Heart right ventricle (tissue), 16 donors: ENCODE results near the gene RTF1. TPM values are rescaled to one million over a fixed set of nuclear protein-coding genes. Genes with fewer than 3 reads are reported as not detected.
A peak's percentile ranks its signal among the peaks of the same experiment; 100 is the strongest.

Experiments used
- ATAC-seq, 8 donors: fragments of 200-7000 bp; cut with Tn5 transposase; one replicate each; pipeline ENCODE4 v1.9.1; 2020; ENCODE audit warnings: mild to moderate bottlenecking in 8 of 8, moderate library complexity in 8 of 8, moderate number of reproducible peaks in 1 of 8
- DNase-seq, 2 donors: peaks; one replicate each; pipeline ENCODE4 v3.0.0-alpha.2; 2020
- H3K27ac ChIP-seq, 10 donors: fragments of 200-600 bp; sonication (generic) in 2 of 10; one replicate each; pipeline versions ENCODE4 v1.5.0 to v1.8.0; 2020 to 2022; ENCODE audit warnings: mild to moderate bottlenecking in 3 of 10
- H3K27me3 ChIP-seq, 7 donors: fragments of 200-600 bp; one replicate each; pipeline ENCODE4 v1.8.0; 2021 to 2022; ENCODE audit warnings: mild to moderate bottlenecking in 2 of 7
- H3K36me3 ChIP-seq, 9 donors: fragments of 200-600 bp; sonication (generic) in 1 of 9; one replicate each; pipeline versions ENCODE4 v1.5.0 to v1.8.0; 2020 to 2022; ENCODE audit warnings: mild to moderate bottlenecking in 2 of 9
- H3K4me1 ChIP-seq, 9 donors: fragments of 200-600 bp; sonication (generic) in 1 of 9; one replicate each; pipeline versions ENCODE4 v1.5.0 to v1.8.0; 2020 to 2022; ENCODE audit warnings: mild to moderate bottlenecking in 4 of 9
- H3K4me3 ChIP-seq, 10 donors: fragments of 200-600 bp; sonication (generic) in 2 of 10; one replicate each; pipeline versions ENCODE4 v1.5.0 to v1.8.0; 2020 to 2022; ENCODE audit warnings: mild to moderate bottlenecking in 7 of 10, moderate library complexity in 2 of 10
- H3K9me3 ChIP-seq, 11 donors: fragments of 200-600 bp in 10 of 11; sonication (generic) in 2 of 11; one replicate each; pipeline versions ENCODE4 v1.5.0 to v1.8.0; 2013 to 2022; ENCODE audit warnings: mild to moderate bottlenecking in 2 of 11, control low read depth in 1 of 11, moderate library complexity in 1 of 11
- WGBS, 2 donors: extraction: QIAGEN DNeasy Blood & Tissue Kit; methylation state at CpG; one replicate each; pipeline ENCODE4 v1.1.7; 2013; ENCODE audit warnings: inconsistent platforms in 1 of 2; 5-methylcytosine and 5-hydroxymethylcytosine counted together
- intact Hi-C, 10 donors: fragments of 100-400 bp; cut with DNase I; formaldehyde crosslinking; loops; one replicate each; pipeline versions ENCODE4 v1.11.1 to v1.14.2; 2022
- polyA plus RNA-seq, 2 donors: library from polyadenylated mRNA; stranded (reverse); fragments of 200-250 nt; gene quantifications; one replicate each; pipeline ENCODE4 v1.2.3, GENCODE V29; 2013
- total RNA-seq, 10 donors: library from RNA; stranded (reverse); fragmentation: NEBNext Ultra II Directional in 3 of 10; extraction: Animal tissue kit (Norgen Biotek cat#: 25700) in 3 of 10; gene quantifications; one replicate each; pipeline versions ENCODE4 v1.2.1 to v1.2.4, GENCODE V29; 2021 to 2023
- TF ChIP-seq, protein P1 (sequence below), 9 donors: fragments of 200-600 bp; sonication (generic) in 2 of 9; IDR thresholded peaks; one replicate each; pipeline versions ENCODE4 v1.5.0 to v1.8.0; 2021 to 2022; ENCODE audit warnings: antibody characterized with exemption in 9 of 9, mild to moderate bottlenecking in 5 of 9, moderate library complexity in 1 of 9
- donor health status: Arrhythmogenic right ventricular cardiomyopathy.
- donor health status: ischemic (EF 13 %, LVEDD 7.1; RV severe dilation, severe dysfunction).
- donor health status: healthy with polysubstance abuse.
- donor health status: DM: no; HTN: yes; CAD: no.
- donor health status: DM: no; HTN: no; CAD: no.
- donor health status: ischemic (EF 25% LVEDD 6.9; RV normal size, moderate dysfunction).
- donor health status: ischemic (EF 25% LVEDD 5.7; RV mildly dilated, moderate dysfunction).
- donor health status: healthy.
- donor health status: DM: yes; HTN: yes; CAD: no.
- donor health status: Ischemic cardiomyopathy.
- donor health status: ischemic (EF 35%, LVEDD 5.7; RV mildly dilated, moderate dysfunction).
- donor health status: nonischemic (EF 11% LVEDD 7.7; RV severe dilation, severe dysfunction).
- donor health status: DM: yes; HTN: yes; CAD: no.
- donor health status: PGD.
- donor health status: ischemic (EF 29% LVEDD 5.4; RV normal size, mild dysfunction).
- donor health status: nonischemic (EF 23%, LVEDD 6.1; RV moderate dilation, normal function).

The RTF1 gene
- total and polyA plus RNA-seq, 12 donors, result 10.8 to 38.0 (median 30.7) TPM

DNA sequence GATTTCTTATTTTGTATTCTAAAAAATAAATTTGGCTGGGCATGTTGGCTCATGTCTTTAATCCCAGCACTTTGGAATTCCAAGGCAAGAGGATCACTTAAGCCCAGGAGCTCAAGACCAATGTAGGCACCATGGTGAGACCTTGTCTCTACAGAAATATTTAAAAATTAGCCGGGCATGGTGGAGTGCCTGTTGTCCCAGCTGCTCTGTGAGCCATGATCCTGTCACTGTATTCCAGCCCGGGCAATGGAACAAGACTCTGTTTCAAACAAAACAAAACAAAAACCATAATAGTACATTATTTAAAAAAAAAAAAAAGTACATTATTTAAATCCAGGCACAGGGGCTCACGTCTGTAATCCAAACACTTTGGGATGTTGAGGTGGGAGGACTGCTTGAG, 5.5 kb upstream of the RTF1 start:
- no peaks in the 10 kb centered on the region for H3K36me3 ChIP-seq
- intact Hi-C loops, result no loop called here
- H3K27ac ChIP-seq, result no peak overlapping the region
- DNase-seq (no peak), ATAC-seq (no peak)
- peaks cover 4 to 31% (median 8%) of the 10 kb centered on the region in 9 donors for H3K4me1 ChIP-seq
- 86 to 93% methylated on average over 3 of the region's 3 CpGs for WGBS, 2 donors
- no peaks in the 10 kb centered on the region for H3K27me3 ChIP-seq
- no peak overlapping the region for H3K4me3 ChIP-seq
- H3K9me3 ChIP-seq, result no peaks in the 10 kb centered on the region
- TF ChIP-seq, protein P1, sequence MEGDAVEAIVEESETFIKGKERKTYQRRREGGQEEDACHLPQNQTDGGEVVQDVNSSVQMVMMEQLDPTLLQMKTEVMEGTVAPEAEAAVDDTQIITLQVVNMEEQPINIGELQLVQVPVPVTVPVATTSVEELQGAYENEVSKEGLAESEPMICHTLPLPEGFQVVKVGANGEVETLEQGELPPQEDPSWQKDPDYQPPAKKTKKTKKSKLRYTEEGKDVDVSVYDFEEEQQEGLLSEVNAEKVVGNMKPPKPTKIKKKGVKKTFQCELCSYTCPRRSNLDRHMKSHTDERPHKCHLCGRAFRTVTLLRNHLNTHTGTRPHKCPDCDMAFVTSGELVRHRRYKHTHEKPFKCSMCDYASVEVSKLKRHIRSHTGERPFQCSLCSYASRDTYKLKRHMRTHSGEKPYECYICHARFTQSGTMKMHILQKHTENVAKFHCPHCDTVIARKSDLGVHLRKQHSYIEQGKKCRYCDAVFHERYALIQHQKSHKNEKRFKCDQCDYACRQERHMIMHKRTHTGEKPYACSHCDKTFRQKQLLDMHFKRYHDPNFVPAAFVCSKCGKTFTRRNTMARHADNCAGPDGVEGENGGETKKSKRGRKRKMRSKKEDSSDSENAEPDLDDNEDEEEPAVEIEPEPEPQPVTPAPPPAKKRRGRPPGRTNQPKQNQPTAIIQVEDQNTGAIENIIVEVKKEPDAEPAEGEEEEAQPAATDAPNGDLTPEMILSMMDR (IDR thresholded peaks at IDR 0.05), result no peak

DNA sequence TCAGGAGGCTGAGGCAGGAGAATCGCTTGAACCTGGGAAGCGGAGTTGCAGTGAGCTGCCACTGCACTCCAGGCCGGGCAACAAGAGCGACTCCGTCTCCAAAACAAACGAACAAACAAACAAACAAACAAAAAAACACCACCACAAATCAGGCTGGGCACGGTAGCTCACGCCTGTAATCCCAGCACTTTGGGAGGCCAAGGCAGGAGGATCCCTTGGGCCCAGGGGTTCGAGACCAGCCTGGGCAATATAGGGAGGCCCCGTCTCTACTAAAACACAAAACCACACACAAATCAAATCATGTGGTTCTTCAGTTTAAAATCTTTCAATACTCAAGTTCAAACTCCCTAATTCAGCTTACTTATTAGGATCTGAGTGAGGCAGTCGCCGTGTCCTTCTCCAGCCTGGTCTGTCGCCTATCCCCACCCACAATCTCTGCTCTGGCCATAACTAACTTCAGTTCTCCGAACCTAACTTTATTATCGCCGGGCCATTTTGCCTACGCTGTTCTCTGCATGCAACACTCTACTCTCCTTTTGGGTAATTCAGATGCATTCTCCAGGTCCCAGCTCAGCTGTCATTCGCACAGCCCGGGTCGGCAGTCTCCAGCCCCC, 660 bp upstream of the RTF1 start:
- intact Hi-C loops, result loop anchor here in 1 of 10 donors (2.0 kb wide), 1 partner anchor 83 kb away; the partner anchor contains the start of genes NUSAP1 and OIP5
- ATAC-seq, result peak in 7 of 8 donors; percentile 4 to 51 (median 43)
- TF ChIP-seq, protein P1 (IDR thresholded peaks at IDR 0.05), result no peak
- 36% methylated on average over 20 of the region's 20 CpGs for WGBS, 2 donors
- H3K4me3 ChIP-seq, result peak overlapping the region; percentile 81 to 100 (median 92)
- no peaks in the 10 kb centered on the region for H3K9me3 ChIP-seq
- H3K27me3 ChIP-seq, result no peaks in the 10 kb centered on the region
- H3K27ac ChIP-seq, result peak overlapping the region; percentile 9 to 93 (median 88)
- no peak for DNase-seq
- no peaks in the 10 kb centered on the region for H3K36me3 ChIP-seq
- H3K4me1 ChIP-seq, result peaks cover 10 to 44% (median 31%) of the 10 kb centered on the region in 9 donors

DNA sequence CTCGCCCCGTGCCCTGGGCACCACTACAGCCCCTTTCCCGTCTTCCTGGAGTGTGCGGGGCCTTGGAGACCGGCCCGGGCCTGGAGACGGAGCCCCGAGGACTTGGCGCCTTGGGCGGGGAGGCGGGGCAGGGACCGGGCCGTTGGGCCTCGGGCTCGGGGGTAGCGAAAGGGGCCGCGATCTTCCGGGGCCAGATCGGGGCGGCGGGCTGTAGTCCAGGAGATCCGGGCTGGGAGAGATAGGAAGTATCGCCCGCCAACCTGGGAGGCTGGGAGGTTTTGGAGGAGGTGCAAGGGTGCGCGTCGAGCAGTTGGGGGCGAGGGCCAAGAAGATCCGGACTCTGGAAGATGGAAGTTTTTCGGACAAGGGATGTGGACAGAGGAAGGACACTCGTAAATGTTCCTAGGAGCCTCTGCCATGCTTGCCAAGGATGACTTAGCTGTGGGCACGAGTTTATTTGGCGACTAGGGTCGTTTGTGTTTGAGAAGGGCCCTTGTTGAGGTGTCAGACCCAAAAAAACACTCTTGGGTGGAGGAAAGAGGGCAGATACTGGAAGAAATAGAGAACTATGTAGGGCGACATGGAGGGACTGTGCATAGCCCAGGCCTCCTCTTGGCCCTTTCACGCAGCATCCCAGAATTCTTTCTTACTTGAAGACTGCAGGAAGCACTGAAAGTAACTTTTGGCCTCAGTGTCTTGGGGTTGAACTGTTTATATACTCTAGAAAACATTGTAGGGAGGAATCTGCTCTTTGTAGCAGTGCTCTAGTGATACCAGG, 712 bp downstream of the RTF1 start:
- Histone ChIP-seq H3K4me3 (peak overlapping the region; percentile 81 to 100 (median 92)), H3K27me3 (no peaks in the 10 kb centered on the region), H3K36me3 (no peaks in the 10 kb centered on the region), H3K9me3 (no peaks in the 10 kb centered on the region), H3K4me1 (peaks cover 10 to 45% (median 31%) of the 10 kb centered on the region in 9 donors), H3K27ac (peak overlapping the region; percentile 33 to 93 (median 88))
- TF ChIP-seq, protein P1 (IDR thresholded peaks at IDR 0.05), result no peak
- WGBS, 2 donors, result 0 to 1% methylated on average over 37 of the region's 37 CpGs
- peak in 6 of 8 donors; percentile 13 to 74 (median 48) for ATAC-seq
- no peak for DNase-seq
- intact Hi-C loops, result loop anchor here in 2 of 10 donors (1.0 to 2.0 kb wide), 2 partner anchors 15 to 85 kb away; partner anchors contain the start of genes NDUFAF1 (in 1 of the 2), NUSAP1 (in 1 of the 2) and OIP5 (in 1 of the 2)

DNA sequence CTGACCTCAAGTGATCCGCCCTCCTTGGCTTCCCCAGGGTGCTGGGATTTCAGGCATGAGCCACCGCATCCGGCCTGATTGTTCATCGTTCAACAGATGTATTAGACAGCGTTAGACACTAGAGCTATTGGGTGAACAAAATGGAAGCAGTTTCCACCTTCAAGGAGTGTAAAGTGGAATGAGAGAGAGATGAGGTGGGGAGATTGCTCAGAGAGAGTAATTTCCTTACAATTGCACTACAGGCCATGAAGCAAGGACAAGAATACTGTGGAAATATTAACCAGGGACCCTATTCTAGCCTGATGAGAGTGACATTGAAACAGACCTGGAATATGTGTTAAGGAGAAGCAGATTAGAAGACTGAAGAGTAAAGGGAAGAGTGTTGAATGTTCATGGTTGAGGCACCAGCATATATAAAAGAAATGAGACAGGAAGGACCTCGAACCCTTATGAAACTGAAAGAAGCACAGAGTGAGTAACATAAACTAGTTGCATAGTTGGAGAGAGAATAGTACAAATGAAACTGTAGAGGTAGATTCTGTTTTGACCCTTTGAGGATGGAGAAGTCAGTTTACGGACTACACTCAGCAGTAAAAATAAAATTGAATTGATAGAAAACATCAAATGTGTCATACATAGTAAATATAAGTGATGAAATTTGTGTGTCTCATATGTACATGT, 7.2 kb downstream of the RTF1 start:
- no peaks in the 10 kb centered on the region for H3K27me3 ChIP-seq
- no peak overlapping the region for H3K27ac ChIP-seq
- DNase-seq (no peak), ATAC-seq (no peak)
- TF ChIP-seq, protein P1 (IDR thresholded peaks at IDR 0.05), result no peak
- peaks cover 0 to 25% (median 8%) of the 10 kb centered on the region in 9 donors for H3K4me1 ChIP-seq
- no peaks in the 10 kb centered on the region for H3K9me3 ChIP-seq
- H3K36me3 ChIP-seq, result no peaks in the 10 kb centered on the region
- no peak overlapping the region for H3K4me3 ChIP-seq
- WGBS, 2 donors, result 95 to 98% methylated on average over 7 of the region's 7 CpGs
- intact Hi-C loops, result no loop called here
